GM23338 (cell line): Measurements from ENCODE around the gene CDK18. TPM values are rescaled to one million over a fixed set of nuclear protein-coding genes. Genes with fewer than 3 reads are reported as not detected.

Experiments
- ATAC-seq: fragments of 200-7000 bp; cut with Tn5 transposase; 3 replicates; pipeline ENCODE4 v1.9.1; 2020
- DNase-seq: peaks from one replicate; pipeline ENCODE4 v3.0.0-alpha.2; 2015; ENCODE audit warnings: low spot score
- H2AFZ ChIP-seq: fragments of 200-600 bp; sonication (generic); 2 replicates; pipeline ENCODE4 v1.8.0; 2016; ENCODE audit warnings: antibody characterized with exemption, mild to moderate bottlenecking, moderate library complexity
- H3F3A ChIP-seq: fragments of 200-600 bp; sonication (generic); replicated peaks from 2 replicates; pipeline ENCODE4 v1.8.0; 2017; ENCODE audit warnings: antibody characterized with exemption, mixed run types, low read depth
- H3K27ac ChIP-seq: fragments of 200-600 bp; sonication (generic); 2 replicates; pipeline ENCODE4 v1.6.1; 2016; ENCODE audit warnings: low read depth
- H3K27me3 ChIP-seq: fragments of 200-600 bp; sonication (generic); 2 replicates; pipeline ENCODE4 v1.8.0; 2016; ENCODE audit warnings: mild to moderate bottlenecking, mixed run types, moderate library complexity; ENCODE audit not compliant: insufficient read depth
- H3K36me3 ChIP-seq: fragments of 200-600 bp; sonication (generic); 2 replicates; pipeline ENCODE4 v1.8.0; 2016; ENCODE audit warnings: mild to moderate bottlenecking; ENCODE audit not compliant: insufficient read depth
- H3K4me1 ChIP-seq: fragments of 200-600 bp; sonication (generic); 2 replicates; pipeline ENCODE4 v1.8.0; 2016; ENCODE audit warnings: mild to moderate bottlenecking, moderate library complexity; ENCODE audit not compliant: insufficient read depth
- H3K4me2 ChIP-seq: fragments of 200-600 bp; sonication (generic); 2 replicates; pipeline ENCODE4 v1.7.1; 2017; ENCODE audit warnings: mixed run types
- H3K4me3 ChIP-seq: fragments of 200-600 bp; sonication (generic); 2 replicates; pipeline ENCODE4 v1.6.1; 2016; ENCODE audit warnings: mixed run types
- H3K79me2 ChIP-seq: fragments of 200-600 bp; sonication (generic); replicated peaks from 2 replicates; pipeline ENCODE4 v1.8.0; 2017; ENCODE audit warnings: mild to moderate bottlenecking; ENCODE audit not compliant: insufficient read depth
- H3K9me2 ChIP-seq: fragments of 200-600 bp; sonication (generic); 2 replicates; pipeline ENCODE4 v1.8.0; 2017; ENCODE audit not compliant: insufficient read depth
- H4K20me1 ChIP-seq: fragments of 200-600 bp; sonication (generic); replicated peaks from 2 replicates; pipeline ENCODE4 v1.8.0; 2017; ENCODE audit warnings: mild to moderate bottlenecking; ENCODE audit not compliant: insufficient read depth
- H3K27ac Mint-ChIP-seq: 2 replicates; pipeline ENCODE4 v1.8.0; 2020; ENCODE audit warnings: inconsistent platforms, mild to moderate bottlenecking, moderate library complexity, mixed read lengths
- H3K27me3 Mint-ChIP-seq: 3 replicates; pipeline ENCODE4 v1.8.0; 2022; ENCODE audit warnings: low read depth, mild to moderate bottlenecking, moderate library complexity, mixed read lengths, inconsistent platforms; ENCODE audit not compliant: insufficient read depth, poor library complexity
- H3K36me3 Mint-ChIP-seq: 3 replicates; pipeline ENCODE4 v1.8.0; 2021; ENCODE audit warnings: low read depth, mild to moderate bottlenecking, inconsistent platforms, moderate library complexity, mixed read lengths
- H3K4me1 Mint-ChIP-seq: 3 replicates; pipeline ENCODE4 v1.8.0; 2020; ENCODE audit warnings: mild to moderate bottlenecking, inconsistent platforms, mixed read lengths
- H3K4me3 Mint-ChIP-seq: 3 replicates; pipeline ENCODE4 v1.8.0; 2021; ENCODE audit warnings: moderate library complexity, mild to moderate bottlenecking, inconsistent platforms, mixed read lengths
- H3K9me3 Mint-ChIP-seq: 3 replicates; pipeline ENCODE4 v1.8.0; 2020; ENCODE audit warnings: moderate library complexity, mild to moderate bottlenecking, inconsistent platforms, mixed read lengths
- CREB1 ChIP-seq: fragments of 250-450 bp; sonication (Bioruptor Pico); IDR thresholded peaks from 2 replicates; pipeline ENCODE4 v1.5.0; 2020; ENCODE audit warnings: low read depth, mild to moderate bottlenecking, moderate library complexity
- EZH2 ChIP-seq: fragments of 200-600 bp; sonication (generic); IDR thresholded peaks from one replicate; pipeline ENCODE4 v1.8.0; 2017; ENCODE audit warnings: antibody characterized with exemption, mild to moderate bottlenecking, low read depth; ENCODE audit not compliant: unreplicated experiment
- EZH2phosphoT487 ChIP-seq: fragments of 200-600 bp; sonication (generic); IDR thresholded peaks from one replicate; pipeline ENCODE4 v1.8.1; 2018; ENCODE audit warnings: antibody characterized with exemption; ENCODE audit not compliant: unreplicated experiment
- JUNB ChIP-seq: IDR thresholded peaks from one replicate; pipeline ENCODE4 v1.6.1; 2016; ENCODE audit warnings: antibody characterized with exemption; ENCODE audit not compliant: unreplicated experiment
- NANOG ChIP-seq: IDR thresholded peaks from 2 replicates; pipeline ENCODE4 v1.6.1; 2016; ENCODE audit warnings: antibody characterized with exemption, borderline replicate concordance
- POLR2AphosphoS5 ChIP-seq: IDR thresholded peaks from 2 replicates; pipeline ENCODE4 v1.6.1; 2016; ENCODE audit warnings: antibody characterized with exemption, low read depth
- STAT1 ChIP-seq: IDR thresholded peaks from one replicate; pipeline ENCODE4 v1.6.1; 2016; ENCODE audit warnings: antibody characterized with exemption; ENCODE audit not compliant: unreplicated experiment
- ZNF114 ChIP-seq: fragments of 250-450 bp; sonication (Bioruptor Pico); IDR thresholded peaks from 2 replicates; pipeline ENCODE4 v1.5.0; 2020; ENCODE audit warnings: mild to moderate bottlenecking, moderate library complexity
- ZNF331 ChIP-seq: fragments of 250-450 bp; sonication (Bioruptor Pico); IDR thresholded peaks from 2 replicates; pipeline ENCODE4 v1.5.0; 2020; ENCODE audit warnings: low read depth, mild to moderate bottlenecking, moderate library complexity
- polyA plus RNA-seq: library from polyadenylated mRNA; unstranded; fragments of >200 nt; fragmentation: Nextera tagmentation; extraction: Ambion mirVana; gene quantifications from 2 replicates; pipeline ENCODE4 v1.2.1, GENCODE V29; 2016
- total RNA-seq: library from RNA; depleted of rRNA; stranded (reverse); fragments of >200 nt; shearing (Covaris generic); gene quantifications from 2 replicates; pipeline ENCODE4 v1.2.3, GENCODE V29; 2014
- TF ChIP-seq, protein P1 (sequence below): IDR thresholded peaks from one replicate; pipeline ENCODE4 v1.6.1; 2018; ENCODE audit warnings: antibody characterized with exemption; ENCODE audit not compliant: unreplicated experiment
- TF ChIP-seq, protein P2 (sequence below), 2 experiments: fragments of 200-600 bp in 1 of 2; sonication (generic) in 1 of 2; conservative IDR thresholded peaks; 2 replicates each; pipeline versions ENCODE4 v1.5.1 to v1.6.1; 2016 to 2017; ENCODE audit warnings: antibody characterized with exemption in 2 of 2, low read depth in 2 of 2, mild to moderate bottlenecking in 2 of 2, moderate library complexity in 1 of 2
- TF ChIP-seq, protein P3 (sequence below): IDR thresholded peaks from 2 replicates; pipeline ENCODE4 v1.6.1; 2016; ENCODE audit warnings: antibody characterized with exemption
- TF ChIP-seq, protein P4 (sequence below): fragments of 250-450 bp; sonication (Bioruptor Pico); IDR thresholded peaks from 2 replicates; pipeline ENCODE4 v1.5.0; 2020; ENCODE audit warnings: mild to moderate bottlenecking, moderate library complexity

CDK18 gene
- total and polyA plus RNA-seq, 2 experiments from 2014 or later = 21.1 to 46.5 TPM

DNA sequence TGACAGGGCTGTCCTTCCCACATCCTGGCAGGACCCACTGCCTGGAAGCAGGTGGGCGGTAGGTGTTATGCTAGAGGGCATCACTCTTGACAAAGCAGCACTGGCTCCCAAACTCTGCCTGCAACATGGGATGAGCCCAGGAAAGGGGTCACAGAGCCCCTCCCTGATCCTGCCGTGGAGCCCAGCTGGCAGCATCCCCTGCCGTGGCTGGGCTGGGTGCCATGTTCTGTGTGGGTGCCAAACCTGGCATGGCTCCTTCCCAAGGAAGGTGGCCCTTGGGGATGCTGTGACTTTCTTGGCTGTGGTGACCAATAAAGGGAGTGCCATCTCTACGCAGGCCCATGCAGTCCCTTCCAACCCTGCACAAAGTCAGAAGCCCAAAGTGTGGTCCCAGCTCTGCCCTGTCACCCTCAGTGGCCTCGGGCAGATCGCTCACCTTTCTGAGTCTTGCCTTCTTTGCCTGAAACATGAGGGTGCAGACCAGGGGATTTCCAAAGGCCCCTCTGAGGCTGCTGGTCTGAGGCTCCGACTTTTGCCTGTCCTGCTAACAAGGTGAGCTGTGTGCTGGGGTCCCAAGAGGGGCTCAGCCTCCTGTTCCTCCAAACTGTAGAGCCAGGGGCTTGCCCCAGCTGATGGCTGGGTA lies 6.0 kb downstream of the CDK18 start:
- peaks cover 60% of the 10 kb centered on the region for H3K4me1 Mint-ChIP-seq
- peaks cover 33% of the 10 kb centered on the region for H3K79me2 ChIP-seq
- H3K4me3 ChIP-seq = no peak overlapping the region
- H3K27me3 Mint-ChIP-seq = peaks cover 5% of the 10 kb centered on the region
- H2AFZ ChIP-seq = no peak overlapping the region
- no peak overlapping the region for H3K4me3 Mint-ChIP-seq
- H3K27ac Mint-ChIP-seq = no peak overlapping the region
- H4K20me1 ChIP-seq = peaks cover 18% of the 10 kb centered on the region
- ATAC-seq (no peak), DNase-seq (no peak)
- H3K27ac ChIP-seq = no peak overlapping the region
- H3F3A ChIP-seq = no peaks in the 10 kb centered on the region
- no peaks in the 10 kb centered on the region for H3K9me3 Mint-ChIP-seq
- H3K36me3 Mint-ChIP-seq = peaks cover 14% of the 10 kb centered on the region; the same call in 2 of the 3 replicates
- no peak overlapping the region for H3K4me2 ChIP-seq
- no peaks in the 10 kb centered on the region for H3K36me3 ChIP-seq
- H3K27me3 ChIP-seq = no peaks in the 10 kb centered on the region
- TF ChIP-seq, protein P1, sequence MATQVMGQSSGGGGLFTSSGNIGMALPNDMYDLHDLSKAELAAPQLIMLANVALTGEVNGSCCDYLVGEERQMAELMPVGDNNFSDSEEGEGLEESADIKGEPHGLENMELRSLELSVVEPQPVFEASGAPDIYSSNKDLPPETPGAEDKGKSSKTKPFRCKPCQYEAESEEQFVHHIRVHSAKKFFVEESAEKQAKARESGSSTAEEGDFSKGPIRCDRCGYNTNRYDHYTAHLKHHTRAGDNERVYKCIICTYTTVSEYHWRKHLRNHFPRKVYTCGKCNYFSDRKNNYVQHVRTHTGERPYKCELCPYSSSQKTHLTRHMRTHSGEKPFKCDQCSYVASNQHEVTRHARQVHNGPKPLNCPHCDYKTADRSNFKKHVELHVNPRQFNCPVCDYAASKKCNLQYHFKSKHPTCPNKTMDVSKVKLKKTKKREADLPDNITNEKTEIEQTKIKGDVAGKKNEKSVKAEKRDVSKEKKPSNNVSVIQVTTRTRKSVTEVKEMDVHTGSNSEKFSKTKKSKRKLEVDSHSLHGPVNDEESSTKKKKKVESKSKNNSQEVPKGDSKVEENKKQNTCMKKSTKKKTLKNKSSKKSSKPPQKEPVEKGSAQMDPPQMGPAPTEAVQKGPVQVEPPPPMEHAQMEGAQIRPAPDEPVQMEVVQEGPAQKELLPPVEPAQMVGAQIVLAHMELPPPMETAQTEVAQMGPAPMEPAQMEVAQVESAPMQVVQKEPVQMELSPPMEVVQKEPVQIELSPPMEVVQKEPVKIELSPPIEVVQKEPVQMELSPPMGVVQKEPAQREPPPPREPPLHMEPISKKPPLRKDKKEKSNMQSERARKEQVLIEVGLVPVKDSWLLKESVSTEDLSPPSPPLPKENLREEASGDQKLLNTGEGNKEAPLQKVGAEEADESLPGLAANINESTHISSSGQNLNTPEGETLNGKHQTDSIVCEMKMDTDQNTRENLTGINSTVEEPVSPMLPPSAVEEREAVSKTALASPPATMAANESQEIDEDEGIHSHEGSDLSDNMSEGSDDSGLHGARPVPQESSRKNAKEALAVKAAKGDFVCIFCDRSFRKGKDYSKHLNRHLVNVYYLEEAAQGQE = no peak
- no peak for TF ChIP-seq JUNB
- no peak for TF ChIP-seq NANOG
- TF ChIP-seq CREB1 (CRISPR knock-in tag) = no peak
- TF ChIP-seq, protein P2, sequence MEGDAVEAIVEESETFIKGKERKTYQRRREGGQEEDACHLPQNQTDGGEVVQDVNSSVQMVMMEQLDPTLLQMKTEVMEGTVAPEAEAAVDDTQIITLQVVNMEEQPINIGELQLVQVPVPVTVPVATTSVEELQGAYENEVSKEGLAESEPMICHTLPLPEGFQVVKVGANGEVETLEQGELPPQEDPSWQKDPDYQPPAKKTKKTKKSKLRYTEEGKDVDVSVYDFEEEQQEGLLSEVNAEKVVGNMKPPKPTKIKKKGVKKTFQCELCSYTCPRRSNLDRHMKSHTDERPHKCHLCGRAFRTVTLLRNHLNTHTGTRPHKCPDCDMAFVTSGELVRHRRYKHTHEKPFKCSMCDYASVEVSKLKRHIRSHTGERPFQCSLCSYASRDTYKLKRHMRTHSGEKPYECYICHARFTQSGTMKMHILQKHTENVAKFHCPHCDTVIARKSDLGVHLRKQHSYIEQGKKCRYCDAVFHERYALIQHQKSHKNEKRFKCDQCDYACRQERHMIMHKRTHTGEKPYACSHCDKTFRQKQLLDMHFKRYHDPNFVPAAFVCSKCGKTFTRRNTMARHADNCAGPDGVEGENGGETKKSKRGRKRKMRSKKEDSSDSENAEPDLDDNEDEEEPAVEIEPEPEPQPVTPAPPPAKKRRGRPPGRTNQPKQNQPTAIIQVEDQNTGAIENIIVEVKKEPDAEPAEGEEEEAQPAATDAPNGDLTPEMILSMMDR (conservative IDR thresholded peaks at IDR 0.05; ENCODE audit: low read depth in 2 of 2) = no peak
- TF ChIP-seq EZH2phosphoT487 = no peak
- TF ChIP-seq STAT1 = no peak
- TF ChIP-seq, protein P3, sequence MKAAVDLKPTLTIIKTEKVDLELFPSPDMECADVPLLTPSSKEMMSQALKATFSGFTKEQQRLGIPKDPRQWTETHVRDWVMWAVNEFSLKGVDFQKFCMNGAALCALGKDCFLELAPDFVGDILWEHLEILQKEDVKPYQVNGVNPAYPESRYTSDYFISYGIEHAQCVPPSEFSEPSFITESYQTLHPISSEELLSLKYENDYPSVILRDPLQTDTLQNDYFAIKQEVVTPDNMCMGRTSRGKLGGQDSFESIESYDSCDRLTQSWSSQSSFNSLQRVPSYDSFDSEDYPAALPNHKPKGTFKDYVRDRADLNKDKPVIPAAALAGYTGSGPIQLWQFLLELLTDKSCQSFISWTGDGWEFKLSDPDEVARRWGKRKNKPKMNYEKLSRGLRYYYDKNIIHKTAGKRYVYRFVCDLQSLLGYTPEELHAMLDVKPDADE = no peak
- TF ChIP-seq ZNF331 (CRISPR knock-in tag) = no peak
- TF ChIP-seq, protein P4, sequence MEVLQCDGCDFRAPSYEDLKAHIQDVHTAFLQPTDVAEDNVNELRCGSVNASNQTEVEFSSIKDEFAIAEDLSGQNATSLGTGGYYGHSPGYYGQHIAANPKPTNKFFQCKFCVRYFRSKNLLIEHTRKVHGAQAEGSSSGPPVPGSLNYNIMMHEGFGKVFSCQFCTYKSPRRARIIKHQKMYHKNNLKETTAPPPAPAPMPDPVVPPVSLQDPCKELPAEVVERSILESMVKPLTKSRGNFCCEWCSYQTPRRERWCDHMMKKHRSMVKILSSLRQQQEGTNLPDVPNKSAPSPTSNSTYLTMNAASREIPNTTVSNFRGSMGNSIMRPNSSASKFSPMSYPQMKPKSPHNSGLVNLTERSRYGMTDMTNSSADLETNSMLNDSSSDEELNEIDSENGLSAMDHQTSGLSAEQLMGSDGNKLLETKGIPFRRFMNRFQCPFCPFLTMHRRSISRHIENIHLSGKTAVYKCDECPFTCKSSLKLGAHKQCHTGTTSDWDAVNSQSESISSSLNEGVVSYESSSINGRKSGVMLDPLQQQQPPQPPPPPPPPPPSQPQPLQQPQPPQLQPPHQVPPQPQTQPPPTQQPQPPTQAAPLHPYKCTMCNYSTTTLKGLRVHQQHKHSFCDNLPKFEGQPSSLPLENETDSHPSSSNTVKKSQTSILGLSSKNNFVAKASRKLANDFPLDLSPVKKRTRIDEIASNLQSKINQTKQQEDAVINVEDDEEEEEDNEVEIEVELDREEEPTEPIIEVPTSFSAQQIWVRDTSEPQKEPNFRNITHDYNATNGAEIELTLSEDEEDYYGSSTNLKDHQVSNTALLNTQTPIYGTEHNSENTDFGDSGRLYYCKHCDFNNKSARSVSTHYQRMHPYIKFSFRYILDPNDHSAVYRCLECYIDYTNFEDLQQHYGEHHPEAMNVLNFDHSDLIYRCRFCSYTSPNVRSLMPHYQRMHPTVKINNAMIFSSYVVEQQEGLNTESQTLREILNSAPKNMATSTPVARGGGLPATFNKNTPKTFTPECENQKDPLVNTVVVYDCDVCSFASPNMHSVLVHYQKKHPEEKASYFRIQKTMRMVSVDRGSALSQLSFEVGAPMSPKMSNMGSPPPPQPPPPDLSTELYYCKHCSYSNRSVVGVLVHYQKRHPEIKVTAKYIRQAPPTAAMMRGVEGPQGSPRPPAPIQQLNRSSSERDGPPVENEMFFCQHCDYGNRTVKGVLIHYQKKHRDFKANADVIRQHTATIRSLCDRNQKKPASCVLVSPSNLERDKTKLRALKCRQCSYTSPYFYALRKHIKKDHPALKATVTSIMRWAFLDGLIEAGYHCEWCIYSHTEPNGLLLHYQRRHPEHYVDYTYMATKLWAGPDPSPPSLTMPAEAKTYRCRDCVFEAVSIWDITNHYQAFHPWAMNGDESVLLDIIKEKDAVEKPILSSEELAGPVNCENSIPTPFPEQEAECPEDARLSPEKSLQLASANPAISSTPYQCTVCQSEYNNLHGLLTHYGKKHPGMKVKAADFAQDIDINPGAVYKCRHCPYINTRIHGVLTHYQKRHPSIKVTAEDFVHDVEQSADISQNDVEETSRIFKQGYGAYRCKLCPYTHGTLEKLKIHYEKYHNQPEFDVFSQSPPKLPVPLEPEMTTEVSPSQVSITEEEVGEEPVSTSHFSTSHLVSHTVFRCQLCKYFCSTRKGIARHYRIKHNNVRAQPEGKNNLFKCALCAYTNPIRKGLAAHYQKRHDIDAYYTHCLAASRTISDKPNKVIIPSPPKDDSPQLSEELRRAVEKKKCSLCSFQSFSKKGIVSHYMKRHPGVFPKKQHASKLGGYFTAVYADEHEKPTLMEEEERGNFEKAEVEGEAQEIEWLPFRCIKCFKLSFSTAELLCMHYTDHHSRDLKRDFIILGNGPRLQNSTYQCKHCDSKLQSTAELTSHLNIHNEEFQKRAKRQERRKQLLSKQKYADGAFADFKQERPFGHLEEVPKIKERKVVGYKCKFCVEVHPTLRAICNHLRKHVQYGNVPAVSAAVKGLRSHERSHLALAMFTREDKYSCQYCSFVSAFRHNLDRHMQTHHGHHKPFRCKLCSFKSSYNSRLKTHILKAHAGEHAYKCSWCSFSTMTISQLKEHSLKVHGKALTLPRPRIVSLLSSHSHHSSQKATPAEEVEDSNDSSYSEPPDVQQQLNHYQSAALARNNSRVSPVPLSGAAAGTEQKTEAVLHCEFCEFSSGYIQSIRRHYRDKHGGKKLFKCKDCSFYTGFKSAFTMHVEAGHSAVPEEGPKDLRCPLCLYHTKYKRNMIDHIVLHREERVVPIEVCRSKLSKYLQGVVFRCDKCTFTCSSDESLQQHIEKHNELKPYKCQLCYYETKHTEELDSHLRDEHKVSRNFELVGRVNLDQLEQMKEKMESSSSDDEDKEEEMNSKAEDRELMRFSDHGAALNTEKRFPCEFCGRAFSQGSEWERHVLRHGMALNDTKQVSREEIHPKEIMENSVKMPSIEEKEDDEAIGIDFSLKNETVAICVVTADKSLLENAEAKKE (CRISPR knock-in tag) = no peak
- TF ChIP-seq ZNF114 (CRISPR knock-in tag) = no peak
- no peak for TF ChIP-seq EZH2
- TF ChIP-seq POLR2AphosphoS5 = no peak
- H3K9me2 ChIP-seq = 0 out of 2 replicates have a peak, but pooled peaks cover 3% of the 10 kb centered on the region
- H3K4me1 ChIP-seq = peaks cover 17% of the 10 kb centered on the region
